ENCODE results near the gene ZNF516.
A peak's percentile ranks its signal among the peaks of the same experiment; 100 is the strongest.

Gene ZNF516

GRCh38 chr18:76379226-76380126 lies 115.6 kb downstream of the ZNF516 start:
- peaks cover 86% of the 10 kb centered on the region for H3K4me1 ChIP-seq (ENCODE audit: insufficient read depth, low read length)
- peaks cover 4% of the 10 kb centered on the region for H3K9me3 ChIP-seq (ENCODE audit: insufficient read depth, low read length, severe bottlenecking)
- H2AFZ ChIP-seq (ENCODE audit: low read depth, low read length): no peak overlapping the region
- H4K20me1 ChIP-seq (ENCODE audit: insufficient read depth, low read length): no peaks in the 10 kb centered on the region
- H3K9ac ChIP-seq (ENCODE audit: low read depth, low read length): 0 out of 2 replicates have a peak overlapping the region, but pooled peaks have one; percentile 6
- TF ChIP-seq CTCF (IDR thresholded peaks at IDR 0.05; ENCODE audit: borderline replicate concordance, extremely low read depth, low read length, poor library complexity, severe bottlenecking) (no peak), EZH2 (IDR thresholded peaks at IDR 0.05; ENCODE audit: borderline replicate concordance, low read depth, low read length, severe bottlenecking) (no peak)
- H3K27me3 ChIP-seq (ENCODE audit: insufficient read depth, low read length, poor library complexity): no peaks in the 10 kb centered on the region
- no peaks in the 10 kb centered on the region for H3K79me2 ChIP-seq (ENCODE audit: insufficient read depth, low read length)
- DNase-seq: no peak
- H3K36me3 ChIP-seq (ENCODE audit: insufficient read depth, low read length): no peaks in the 10 kb centered on the region; the same call in 1 of the 2 replicates
- H3K4me2 ChIP-seq (ENCODE audit: insufficient read depth, low read length): no peak overlapping the region
- ATAC-seq (ENCODE audit: insufficient read depth, low read depth): no peak
- H3K4me3 ChIP-seq (ENCODE audit: low read depth in 1 of 2, low read length in 2 of 2): no peak overlapping the region
- peak overlapping the region; percentile 98 for H3K27ac ChIP-seq (ENCODE audit: low read length)

GRCh38 chr18:76378526-76379215 lies 116.4 kb downstream of the ZNF516 start:
- Histone ChIP-seq H2AFZ (ENCODE audit: low read depth, low read length) (no peak overlapping the region), H3K4me1 (ENCODE audit: insufficient read depth, low read length) (peaks cover 86% of the 10 kb centered on the region), H4K20me1 (ENCODE audit: insufficient read depth, low read length) (no peaks in the 10 kb centered on the region), H3K4me3 (ENCODE audit: low read depth in 1 of 2, low read length in 2 of 2) (no peak overlapping the region), H3K9ac (ENCODE audit: low read depth, low read length) (peak overlapping the region; percentile 6; the same call in 1 of the 2 replicates), H3K4me2 (ENCODE audit: insufficient read depth, low read length) (no peak overlapping the region), H3K27ac (ENCODE audit: low read length) (peak overlapping the region; percentile 98), H3K79me2 (ENCODE audit: insufficient read depth, low read length) (no peaks in the 10 kb centered on the region), H3K9me3 (ENCODE audit: insufficient read depth, low read length, severe bottlenecking) (peaks cover 4% of the 10 kb centered on the region), H3K36me3 (ENCODE audit: insufficient read depth, low read length) (no peaks in the 10 kb centered on the region; the same call in 1 of the 2 replicates), H3K27me3 (ENCODE audit: insufficient read depth, low read length, poor library complexity) (no peaks in the 10 kb centered on the region)
- DNase-seq (no peak), ATAC-seq (ENCODE audit: insufficient read depth, low read depth) (no peak)
- TF ChIP-seq EZH2 (IDR thresholded peaks at IDR 0.05; ENCODE audit: borderline replicate concordance, low read depth, low read length, severe bottlenecking) (no peak), CTCF (IDR thresholded peaks at IDR 0.05; ENCODE audit: borderline replicate concordance, extremely low read depth, low read length, poor library complexity, severe bottlenecking) (no peak)

GRCh38 chr18:76377359-76377756 lies 117.7 kb downstream of the ZNF516 start:
- peak overlapping the region; percentile 80 for H3K9ac ChIP-seq (ENCODE audit: low read depth, low read length)
- H3K27ac ChIP-seq (ENCODE audit: low read length): peak overlapping the region; percentile 98
- no peaks in the 10 kb centered on the region for H3K79me2 ChIP-seq (ENCODE audit: insufficient read depth, low read length)
- no peak overlapping the region for H2AFZ ChIP-seq (ENCODE audit: low read depth, low read length)
- DNase-seq (peak; percentile 86), ATAC-seq (ENCODE audit: insufficient read depth, low read depth) (peak; percentile 73)
- H3K9me3 ChIP-seq (ENCODE audit: insufficient read depth, low read length, severe bottlenecking): peaks cover 4% of the 10 kb centered on the region
- H3K4me2 ChIP-seq (ENCODE audit: insufficient read depth, low read length): peak overlapping the region; percentile 63
- H3K27me3 ChIP-seq (ENCODE audit: insufficient read depth, low read length, poor library complexity): no peaks in the 10 kb centered on the region
- peak overlapping the region in 1 of 2 experiments; percentile 49; a peak in 2 of 4 replicates for H3K4me3 ChIP-seq (ENCODE audit: low read depth in 1 of 2, low read length in 2 of 2)
- H4K20me1 ChIP-seq (ENCODE audit: insufficient read depth, low read length): no peaks in the 10 kb centered on the region
- peaks cover 86% of the 10 kb centered on the region for H3K4me1 ChIP-seq (ENCODE audit: insufficient read depth, low read length)
- H3K36me3 ChIP-seq (ENCODE audit: insufficient read depth, low read length): no peaks in the 10 kb centered on the region; the same call in 1 of the 2 replicates
- TF ChIP-seq CTCF (IDR thresholded peaks at IDR 0.05; ENCODE audit: borderline replicate concordance, extremely low read depth, low read length, poor library complexity, severe bottlenecking): no peak
- no peak for TF ChIP-seq EZH2 (IDR thresholded peaks at IDR 0.05; ENCODE audit: borderline replicate concordance, low read depth, low read length, severe bottlenecking)
